HG03432 (cell line): ENCODE data around the gene PRKAR1B.

Experiments used
- ATAC-seq: cut with Tn5 transposase; IDR thresholded peaks from one replicate; pipeline ENCODE4 v1.9.1; 2021; ENCODE audit warnings: mild to moderate bottlenecking, moderate library complexity; ENCODE audit not compliant: unreplicated experiment

Gene PRKAR1B

DNA sequence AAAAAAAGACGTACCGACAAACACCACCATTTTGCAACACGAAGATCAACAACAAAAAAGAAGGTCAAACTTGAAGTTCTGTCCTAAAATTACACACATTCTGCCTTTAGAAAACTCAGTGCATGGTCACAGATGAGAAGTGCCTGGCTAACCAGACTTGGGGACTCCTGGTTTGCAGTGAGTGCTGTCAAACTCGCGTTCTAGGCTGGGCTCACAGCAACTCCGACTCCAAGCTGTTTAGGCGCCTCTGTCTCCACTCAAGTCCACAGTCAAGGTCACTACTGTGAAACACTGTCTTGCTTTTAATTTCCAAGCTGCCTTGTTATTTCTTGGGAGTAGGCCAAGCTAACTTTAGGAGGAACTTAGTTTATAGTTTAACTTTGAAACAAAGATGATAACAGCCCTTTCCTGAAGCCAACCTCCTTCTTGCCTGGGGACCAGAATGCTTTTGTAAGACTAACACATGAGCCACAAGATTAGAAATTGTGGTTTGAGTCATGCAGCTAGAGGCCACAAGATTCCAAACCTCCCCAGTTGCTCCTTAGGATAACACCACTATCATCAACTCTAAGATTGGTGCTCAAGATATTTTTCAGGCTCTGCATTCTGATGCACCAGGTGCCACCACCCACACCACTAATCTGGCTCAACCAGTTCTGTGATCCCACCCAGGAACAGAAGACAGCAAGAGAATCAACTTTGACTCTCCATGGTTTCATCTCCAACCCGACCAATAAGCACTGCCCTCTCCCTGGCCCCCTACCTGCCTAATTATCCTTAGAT lies 1.7 kb downstream of the PRKAR1B start:
- no peak for ATAC-seq

DNA sequence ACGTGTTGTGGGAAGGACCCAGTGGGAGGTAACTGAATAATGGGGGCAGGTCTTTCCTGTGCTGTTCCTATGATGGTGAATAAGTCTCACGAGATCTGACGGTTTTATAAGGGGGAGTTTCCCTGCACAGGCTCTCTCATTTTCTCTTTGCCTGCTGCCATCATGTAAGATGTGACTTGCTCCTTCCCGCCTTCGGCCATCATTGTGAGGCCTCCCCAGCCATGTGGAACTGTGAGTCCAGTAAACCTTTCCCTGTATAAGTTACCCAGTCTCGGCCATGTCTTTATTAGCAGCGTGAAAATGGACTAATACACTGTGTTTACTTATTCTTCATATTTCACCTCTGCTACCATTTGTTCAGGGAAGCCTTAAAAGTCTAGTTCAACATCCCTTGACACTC lies 2.8 kb downstream of the PRKAR1B start:
- no peak for ATAC-seq

DNA sequence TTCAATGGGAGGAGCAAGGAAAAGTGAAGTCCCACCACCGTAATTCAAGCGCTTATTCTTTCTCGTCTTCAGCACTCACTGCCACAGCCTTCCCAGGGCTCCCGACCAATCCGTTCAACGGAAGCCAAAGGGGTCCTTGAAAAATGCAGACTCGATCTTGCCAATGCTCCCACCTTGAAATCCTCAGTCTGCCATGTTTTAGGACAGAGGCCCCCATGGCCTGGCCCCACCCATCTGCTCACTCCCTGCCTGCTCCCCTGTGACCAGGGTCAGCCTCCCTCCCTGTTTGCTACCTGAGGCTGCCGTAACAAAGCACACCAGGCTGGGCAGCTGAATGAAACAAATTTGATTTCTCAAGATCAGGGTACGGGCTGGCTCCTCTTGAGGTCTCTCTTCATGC lies 3.5 kb downstream of the PRKAR1B start:
- ATAC-seq: no peak

DNA sequence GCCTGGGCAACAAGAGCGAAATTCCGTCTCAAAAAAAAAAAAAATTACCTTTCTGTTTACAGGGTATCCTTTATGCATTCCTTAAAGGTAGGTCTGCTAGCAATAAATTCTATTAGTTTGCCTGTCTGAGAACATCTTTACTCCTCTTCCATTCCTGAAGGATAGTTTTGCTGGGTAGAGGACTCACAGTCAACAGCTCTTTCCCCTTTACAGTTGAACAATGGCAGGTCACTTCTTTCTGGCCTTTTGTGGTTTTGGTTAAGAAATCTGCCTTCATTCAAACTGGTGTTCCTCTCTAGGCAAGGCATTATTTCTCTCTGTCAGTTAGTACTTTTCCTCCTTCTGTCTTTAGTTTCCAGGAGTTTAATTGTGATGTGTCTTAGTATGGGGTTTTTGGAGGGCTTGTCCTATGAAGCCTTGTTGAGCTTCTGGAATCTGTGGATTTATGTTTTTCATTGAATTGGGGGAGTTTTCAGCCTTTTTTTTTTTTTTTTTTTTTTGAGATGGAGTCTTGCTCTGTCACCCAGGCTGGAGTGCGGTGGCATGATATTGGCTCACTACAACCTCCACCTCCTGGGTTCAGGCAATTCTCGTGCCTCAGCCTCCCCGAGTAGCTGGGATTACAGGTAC lies 5.3 kb downstream of the PRKAR1B start:
- no peak for ATAC-seq

DNA sequence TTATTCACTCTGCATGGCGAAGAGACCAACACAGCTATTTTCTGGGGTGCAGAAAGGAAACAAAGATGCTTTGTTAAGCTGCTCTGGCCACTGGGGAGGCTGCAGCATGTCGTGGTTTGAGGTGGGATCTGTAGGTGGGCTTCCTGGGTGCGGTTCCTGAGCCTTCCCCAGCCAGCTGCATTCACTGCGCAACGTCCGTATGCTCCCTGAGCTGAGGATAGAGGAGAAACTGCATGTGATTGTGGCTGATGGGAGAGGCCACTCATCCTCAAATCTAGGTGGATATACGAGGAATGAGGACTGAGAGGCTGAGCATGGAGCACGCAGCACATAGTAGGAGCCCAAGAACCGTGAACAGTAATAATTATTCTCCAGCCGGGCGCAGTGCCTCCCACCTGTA lies 10.4 kb downstream of the PRKAR1B start:
- no peak for ATAC-seq

DNA sequence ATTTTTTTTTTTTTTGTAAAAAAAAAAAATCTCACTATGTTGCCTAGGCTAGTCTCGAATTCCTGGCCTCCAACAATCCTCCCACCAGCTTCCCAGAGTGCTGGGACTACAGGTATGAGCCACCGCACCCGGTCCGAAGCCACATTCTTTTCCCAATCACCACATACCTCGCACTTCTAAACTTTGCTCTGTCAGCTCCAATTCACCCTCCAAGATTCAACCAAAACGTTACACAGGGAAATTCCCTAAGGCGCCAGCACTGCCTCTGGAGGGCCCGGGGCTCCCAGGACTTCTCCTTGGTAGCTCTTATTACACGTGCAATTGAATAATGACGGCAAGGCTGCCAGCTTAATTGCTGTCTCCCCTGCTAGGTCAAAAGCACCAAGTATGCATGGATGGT lies 10.9 kb downstream of the PRKAR1B start:
- no peak for ATAC-seq

DNA sequence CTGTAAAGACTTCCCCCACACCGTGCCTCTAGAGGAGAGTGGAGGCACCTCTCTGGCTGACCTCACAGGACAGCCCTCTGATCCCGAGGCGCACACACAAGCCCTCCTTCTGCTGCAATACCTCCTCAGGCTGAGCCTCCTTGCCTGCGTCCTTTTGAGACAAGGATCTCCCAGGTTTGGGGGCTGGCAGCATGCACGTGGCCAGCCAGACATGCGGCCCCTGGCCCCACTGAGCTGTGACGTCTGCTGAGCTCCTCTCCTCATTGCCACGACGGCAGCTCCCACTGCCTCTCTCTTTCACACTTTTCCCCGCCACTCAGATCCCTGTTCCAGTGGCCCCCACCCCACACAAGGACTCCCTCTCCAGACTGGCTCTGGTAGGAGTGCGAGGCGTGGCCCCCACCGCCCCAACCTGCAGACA lies 12.8 kb downstream of the PRKAR1B start:
- no peak for ATAC-seq

DNA sequence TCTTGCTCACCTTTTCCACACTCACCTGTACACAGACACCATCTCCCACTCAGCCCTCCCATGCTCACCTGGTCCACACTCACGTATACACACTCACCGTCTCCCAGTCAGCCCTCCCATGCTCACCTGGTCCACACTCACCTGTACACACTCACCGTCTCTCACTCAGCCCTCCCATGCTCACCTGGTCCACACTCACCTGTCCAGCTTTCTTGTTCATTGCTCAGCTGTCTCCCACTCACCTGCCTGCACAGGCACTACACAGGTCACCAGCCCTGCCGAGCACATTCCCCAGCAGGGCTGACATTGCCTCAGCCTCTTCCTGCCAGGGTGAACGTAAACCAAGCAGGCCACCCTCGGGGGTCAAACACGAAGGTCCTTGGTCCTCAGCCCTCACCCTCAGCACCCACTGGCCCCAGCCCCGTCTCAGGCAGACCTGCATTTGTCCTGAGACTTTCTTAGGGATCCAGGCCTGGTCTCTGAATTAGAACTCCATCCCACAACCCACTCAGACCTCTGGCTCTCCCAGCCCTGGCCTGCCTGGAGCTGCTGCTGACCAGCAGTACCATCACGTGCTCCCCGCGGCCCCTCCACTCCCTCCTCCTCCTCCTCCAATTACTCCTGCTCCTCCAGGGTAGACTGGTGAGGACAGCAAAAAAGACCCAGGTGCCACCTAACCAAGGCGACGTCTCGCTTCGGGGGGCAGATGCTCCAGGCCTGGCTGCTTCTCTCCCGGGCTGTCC lies 13.4 kb downstream of the PRKAR1B start:
- ATAC-seq: no peak

DNA sequence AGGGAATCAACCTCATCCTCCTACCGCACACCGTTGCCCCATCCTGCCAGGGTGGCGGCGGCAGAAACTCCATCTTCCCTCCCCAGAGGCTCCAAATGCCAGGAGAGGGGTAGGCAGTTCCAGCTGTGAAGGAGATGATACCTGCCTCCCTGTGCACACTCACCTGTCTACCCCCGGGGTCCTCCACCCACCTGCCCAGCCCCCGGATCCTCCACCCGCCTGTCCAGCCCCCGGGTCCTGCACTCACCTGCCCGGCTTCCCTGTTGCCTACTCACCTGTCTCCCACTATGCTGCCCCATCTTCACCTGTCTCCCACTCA lies 14.0 kb downstream of the PRKAR1B start:
- no peak for ATAC-seq

DNA sequence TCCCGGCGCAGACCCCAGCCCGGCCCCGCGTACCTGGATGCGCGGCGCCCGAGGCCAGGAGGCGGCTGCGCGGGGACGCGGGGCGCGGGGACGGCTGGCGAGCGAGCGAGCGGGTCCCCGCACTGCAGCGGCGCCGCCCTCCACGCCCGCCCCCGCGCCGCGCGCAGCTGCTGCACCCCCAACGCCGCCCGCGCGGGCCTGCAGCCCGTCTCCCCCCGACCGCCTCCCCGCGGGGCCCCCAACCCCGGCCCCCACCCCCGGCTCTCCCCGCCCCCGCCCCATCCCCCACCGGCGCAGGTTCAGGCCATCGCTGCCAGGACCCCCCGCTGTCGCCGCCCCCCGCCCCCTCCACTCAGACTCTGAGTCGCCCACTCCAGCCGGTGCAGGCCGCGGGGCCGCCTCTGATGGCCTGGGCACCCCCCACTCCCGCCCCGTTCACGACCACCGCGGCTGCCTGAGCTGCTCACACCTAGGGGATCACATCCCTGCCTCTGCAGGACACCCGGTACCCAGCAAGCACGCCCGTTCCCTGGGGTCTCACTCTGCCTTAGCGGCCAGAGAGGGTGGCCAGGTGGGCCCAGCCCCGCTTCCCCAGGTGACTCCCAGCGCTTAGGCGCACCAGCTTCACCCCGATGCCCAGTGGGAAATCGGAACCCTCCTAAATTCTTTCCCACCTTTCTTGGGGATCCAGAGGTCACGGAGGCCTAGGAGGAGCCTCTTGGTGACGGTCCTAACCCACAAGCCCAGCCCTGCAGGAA lies 14.5 kb downstream of the PRKAR1B start:
- ATAC-seq: no peak

DNA sequence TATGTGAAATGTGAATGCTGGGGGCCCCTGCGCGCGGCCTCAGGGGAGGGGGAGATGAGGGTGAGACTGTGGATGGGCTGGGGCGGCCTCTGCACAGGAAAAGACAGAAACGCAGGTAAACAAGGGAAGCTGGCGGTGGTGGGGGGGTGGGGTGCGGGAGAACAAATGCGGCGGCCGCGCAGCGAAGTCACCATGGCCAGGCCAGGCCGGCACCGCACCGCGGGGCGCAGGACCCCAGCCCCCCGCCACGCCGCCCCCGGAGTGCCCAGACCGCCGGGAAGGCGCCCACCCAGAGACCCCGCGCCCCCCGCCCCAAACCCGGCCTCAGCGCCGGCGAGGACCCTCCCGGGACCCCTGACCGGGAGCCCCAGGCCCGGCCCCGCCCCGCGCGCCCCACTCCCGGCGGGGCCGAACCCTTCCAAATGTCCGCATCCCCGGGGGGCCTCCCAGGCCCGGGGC lies 15.1 kb downstream of the PRKAR1B start:
- ATAC-seq: no peak

DNA sequence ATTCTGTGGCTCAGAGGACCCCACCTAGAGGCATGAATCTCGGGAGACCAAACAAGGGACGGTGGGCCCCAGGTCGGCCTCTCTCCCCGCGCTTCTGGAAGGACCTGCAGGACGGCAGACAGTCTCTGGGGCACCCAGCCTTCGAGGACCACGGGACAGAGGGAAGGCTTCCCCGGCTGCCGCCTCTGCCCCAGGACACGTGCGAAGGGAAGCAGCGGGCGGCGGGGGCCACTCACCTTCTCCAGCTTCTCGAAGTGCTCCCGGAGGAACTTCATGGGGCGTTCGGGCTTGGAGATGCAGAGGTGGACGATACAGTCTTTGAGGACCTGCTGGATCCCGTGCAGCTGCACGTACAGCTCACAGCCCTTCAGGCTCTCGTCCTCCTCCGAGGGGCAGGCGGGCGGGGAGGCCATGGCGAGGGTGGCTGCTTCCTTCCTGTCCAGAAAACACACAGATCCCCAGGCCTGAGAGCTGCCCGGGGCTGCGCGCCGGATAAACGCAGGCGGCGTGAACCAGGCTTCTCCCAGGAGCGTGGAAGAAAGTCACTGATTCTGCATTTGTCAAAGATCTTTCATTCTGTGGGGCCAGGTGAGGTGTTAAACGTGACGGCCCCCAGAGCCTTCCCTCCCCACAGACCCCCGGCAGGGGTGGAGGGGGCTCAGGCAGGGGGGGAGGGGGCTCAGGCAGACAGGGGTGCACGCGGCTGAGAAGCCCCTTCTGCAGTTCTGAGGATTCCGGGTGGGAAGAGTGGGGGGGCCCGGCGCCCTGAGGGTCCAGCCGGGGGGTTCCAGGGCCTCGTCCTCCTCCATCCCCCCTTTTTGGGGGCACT lies 15.8 kb downstream of the PRKAR1B start:
- no peak for ATAC-seq

DNA sequence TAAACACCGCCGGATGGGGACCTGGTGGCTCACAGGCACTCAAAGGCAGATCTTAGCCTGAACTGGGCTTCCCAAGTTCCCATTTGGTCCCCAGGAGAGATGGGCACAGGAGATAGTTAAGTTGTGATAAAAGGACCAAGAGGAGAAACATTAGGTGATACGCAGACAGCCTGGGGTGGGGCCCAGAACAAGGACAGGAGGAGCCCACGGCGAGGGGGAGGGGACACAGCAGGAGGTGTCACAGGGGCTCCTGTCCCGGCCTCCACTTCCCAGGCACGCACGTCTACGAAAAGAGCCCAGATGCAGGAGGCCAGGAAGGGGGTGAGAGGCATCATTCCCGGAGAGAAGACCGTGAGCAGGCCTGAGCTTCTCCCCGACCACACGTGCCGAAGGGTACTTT lies 16.9 kb downstream of the PRKAR1B start:
- no peak for ATAC-seq

DNA sequence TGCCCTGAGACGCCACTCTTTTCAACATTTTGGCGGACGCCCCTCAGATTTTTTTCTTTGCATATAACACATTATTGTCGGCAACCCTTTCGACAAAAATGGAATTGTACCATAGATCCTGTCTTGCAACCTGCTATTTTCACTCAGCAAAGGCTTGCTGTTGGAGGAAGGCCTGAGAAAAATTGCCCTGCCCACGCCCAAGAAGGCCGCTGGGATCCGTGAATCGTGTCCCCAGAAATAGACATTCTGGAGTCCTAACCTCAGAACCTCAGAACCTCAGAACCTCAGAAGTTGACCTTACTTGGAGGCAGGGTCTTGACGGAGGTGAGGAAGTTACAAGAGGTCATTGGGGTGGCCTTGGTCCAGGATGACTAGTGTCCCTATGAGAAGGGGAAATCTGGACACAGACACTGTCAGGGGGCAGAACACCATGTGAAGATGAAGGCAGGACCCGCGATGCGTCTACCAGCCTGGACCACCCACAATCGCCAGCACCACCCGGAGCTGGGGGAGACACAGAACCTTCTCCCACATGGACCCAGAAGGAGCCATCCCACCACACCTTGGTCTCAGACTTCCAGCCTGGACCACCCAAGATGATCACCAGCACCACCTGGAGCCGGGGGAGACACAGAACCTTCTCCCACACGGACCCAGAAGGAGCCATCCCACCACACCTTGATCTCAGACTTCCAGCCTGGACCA lies 19.6 kb downstream of the PRKAR1B start:
- ATAC-seq: no peak

DNA sequence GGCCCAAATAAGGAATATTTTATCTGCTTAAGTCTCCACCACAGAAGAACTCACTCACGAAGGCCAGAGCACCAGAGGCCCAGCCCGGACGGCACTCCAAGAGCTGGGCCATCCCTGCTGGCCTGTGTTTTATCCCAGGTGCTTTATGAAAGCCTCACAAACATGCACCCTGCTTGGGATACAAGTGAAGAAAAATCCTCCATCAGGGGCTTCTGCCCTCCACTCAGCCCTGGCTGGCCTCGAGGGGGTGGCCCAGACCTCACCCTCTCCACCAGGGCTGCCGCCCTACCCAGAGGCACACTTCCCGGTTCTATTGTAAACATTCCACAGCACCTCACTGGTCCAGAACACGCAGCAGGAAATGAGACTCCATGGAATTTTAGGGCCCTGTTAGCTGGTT lies 20.4 kb downstream of the PRKAR1B start:
- ATAC-seq: no peak

DNA sequence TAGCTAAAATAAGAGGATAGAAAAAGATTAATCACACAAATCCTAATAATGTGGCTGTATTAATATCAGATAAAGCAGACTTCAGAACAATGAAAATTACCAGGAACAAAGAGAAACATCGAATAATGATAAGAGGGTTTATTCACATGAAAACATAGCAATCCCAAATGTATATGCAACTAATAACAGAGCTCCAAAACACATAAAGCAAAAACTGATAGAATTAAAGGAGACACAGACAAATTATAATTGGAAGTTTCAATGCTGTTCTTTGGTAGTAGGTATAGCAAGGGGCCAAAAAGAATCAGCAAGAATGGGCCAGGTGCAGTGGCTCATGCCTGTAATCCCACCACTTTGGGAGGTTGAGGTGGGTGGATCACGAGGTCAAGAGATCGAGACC lies 24.0 kb downstream of the PRKAR1B start:
- ATAC-seq: no peak

DNA sequence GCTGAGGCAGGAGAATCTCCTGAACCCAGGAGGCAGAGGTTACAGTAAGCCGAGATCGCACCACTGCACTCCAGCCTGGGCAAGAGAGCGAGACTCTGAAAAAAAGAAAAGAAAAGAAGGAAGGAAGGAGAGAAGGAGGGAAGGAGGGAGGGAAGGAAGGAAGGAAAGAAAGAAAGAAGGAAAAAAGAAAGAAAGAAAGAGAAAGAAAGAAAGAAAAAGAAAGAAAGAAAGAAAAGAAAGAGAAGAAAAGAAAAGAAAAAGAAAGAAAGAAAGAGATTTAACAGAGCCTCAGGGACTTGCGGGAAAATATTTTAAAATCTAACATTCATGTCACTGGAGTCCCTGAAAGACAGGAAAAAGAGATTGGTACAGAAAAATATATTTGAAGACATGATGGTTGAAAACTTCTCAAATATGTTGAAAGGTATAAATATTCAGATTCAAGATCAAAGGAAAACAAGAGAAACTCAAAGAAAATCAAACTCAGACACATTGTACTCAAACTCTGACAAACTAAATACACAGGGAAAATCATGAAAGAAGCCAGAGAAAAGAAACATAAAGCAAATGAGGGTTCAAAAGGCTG lies 25.9 kb downstream of the PRKAR1B start:
- no peak for ATAC-seq

DNA sequence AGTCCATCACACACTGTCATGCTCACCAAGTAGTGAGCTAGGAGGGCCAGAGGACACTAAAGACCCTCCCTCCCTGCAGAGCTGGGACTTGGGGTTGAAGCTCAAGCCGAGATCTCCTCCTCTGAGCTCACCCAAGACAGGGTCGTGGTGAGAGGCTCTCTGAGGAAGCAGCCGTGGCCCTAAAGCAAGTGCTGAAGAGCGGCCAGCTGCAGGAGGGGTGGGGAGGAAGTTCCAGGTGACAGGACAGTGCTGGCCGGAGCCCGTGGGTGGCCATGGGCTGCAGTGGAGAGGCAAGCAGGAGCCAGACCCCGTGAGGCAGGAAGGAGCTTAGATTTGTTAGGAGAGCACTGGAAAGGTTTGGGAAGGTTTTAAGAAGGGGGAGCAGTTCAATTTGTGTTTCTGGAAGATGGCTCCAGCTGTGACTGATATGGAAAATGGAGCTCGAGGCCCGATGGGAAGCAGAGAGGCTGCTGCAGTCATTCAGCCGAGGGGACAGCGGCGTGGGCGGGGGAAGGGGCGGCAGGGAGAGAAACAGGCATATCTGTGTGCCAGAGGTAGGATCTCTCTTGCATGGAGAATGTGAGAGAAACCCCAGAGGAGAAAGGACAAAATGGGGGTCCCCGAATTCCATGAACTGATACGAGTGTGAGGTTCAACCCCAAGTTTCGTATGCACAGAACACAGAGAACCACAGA lies 27.5 kb downstream of the PRKAR1B start:
- no peak for ATAC-seq
